OCI-LY3 (cell line): ENCODE results near the gene STIM1.

Experiments used
- CTCF ChIP-seq: fragments of 200-600, 300-600 bp; sonication (generic); IDR thresholded peaks from 2 replicates; pipeline ENCODE4 v1.5.1; 2014; ENCODE audit warnings: antibody characterized with exemption, low read length, low read depth
- EZH2phosphoT487 ChIP-seq: fragments of 200-600 bp; shearing (Covaris generic); IDR thresholded peaks from 2 replicates; pipeline ENCODE4 v1.6.1; 2018; ENCODE audit warnings: antibody characterized with exemption, mixed run types, low read depth

- TF ChIP-seq CTCF: no peak
- no peak for TF ChIP-seq EZH2phosphoT487
Observed at GRCh38 chr11:3986301-3986700, 130.8 kb downstream of the STIM1 start.
